ENCODE measurements around the gene RRP8.

DNA sequence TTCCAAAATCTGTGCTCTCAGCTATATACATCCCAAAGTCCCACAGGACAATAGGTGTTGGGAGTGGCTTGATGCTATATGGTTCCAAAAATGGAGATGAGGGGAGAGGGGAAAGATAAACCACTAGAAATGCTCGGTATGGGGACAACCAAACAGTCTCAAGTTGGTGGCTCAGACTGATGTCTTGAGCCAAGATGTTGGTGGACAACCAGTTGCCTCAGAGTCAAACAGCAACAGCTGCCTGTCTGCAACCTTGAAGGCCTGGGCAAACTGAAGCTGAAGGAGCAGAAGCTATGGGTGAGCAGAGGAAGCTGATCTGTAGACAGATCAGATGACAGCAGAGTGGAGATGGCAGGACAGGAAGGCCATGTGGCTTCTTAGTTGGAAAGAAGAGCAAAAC, 4.0 kb downstream of the RRP8 start:
- no peak for TF ChIP-seq POLR2A (IDR thresholded peaks at IDR 0.05)
- TF ChIP-seq CTCF (IDR thresholded peaks at IDR 0.05) = no peak
- TF ChIP-seq POLR2AphosphoS5 (IDR thresholded peaks at IDR 0.05) = no peak
- TF ChIP-seq EP300 (IDR thresholded peaks at IDR 0.05) = no peak

Measured in sigmoid colon (tissue), 4 donors.